Measurements from ENCODE around the gene KLHL29. TPM values are rescaled to one million over a fixed set of nuclear protein-coding genes. Genes with fewer than 3 reads are reported as not detected.

The KLHL29 gene
- total and polyA plus RNA-seq, 2 of the 13 experiments (the other 11 are each of a cell fraction or from before 2014, with no cell fraction given): 0.01 TPM; not detected in 1

- Histone ChIP-seq H3K27me3 (ENCODE audit: control insufficient read depth in 1 of 2, insufficient read depth in 2 of 2, low read length in 2 of 2) (peaks cover 10 to 64% of the 10 kb centered on the region in 2 experiments; a peak in 4 of 5 replicates), H3K9ac (ENCODE audit: insufficient read depth, low read depth, low read length) (no peak overlapping the region), H3K9me3 (ENCODE audit: low read length) (no peaks in the 10 kb centered on the region), H4K20me1 (ENCODE audit: insufficient read depth, low read length) (no peaks in the 10 kb centered on the region), H3K79me2 (ENCODE audit: insufficient read depth, low read length) (no peaks in the 10 kb centered on the region), H2AFZ (ENCODE audit: low read length) (no peak overlapping the region), H3K4me2 (ENCODE audit: low read depth, low read length) (no peak overlapping the region), H3K27ac (ENCODE audit: extremely low read length, insufficient read depth, low read length) (no peak overlapping the region), H3K4me3 (replicated peaks in 1 of 3; ENCODE audit: insufficient read depth in 1 of 3, low read depth in 2 of 3, low read length in 3 of 3) (no peak overlapping the region), H3K4me1 (ENCODE audit: insufficient read depth, low read length) (peaks cover 14% of the 10 kb centered on the region), H3K36me3 (replicated peaks in 1 of 2; ENCODE audit: control insufficient read depth in 1 of 2, insufficient read depth in 2 of 2, low read length in 2 of 2) (no peaks in the 10 kb centered on the region)
- TF ChIP-seq DPF2 (CRISPR knock-in tag; IDR thresholded peaks at IDR 0.05; ENCODE audit: borderline replicate concordance, low read depth) (no peak), PREB (CRISPR knock-in tag; IDR thresholded peaks at IDR 0.05) (no peak), ZNF776 (CRISPR knock-in tag; IDR thresholded peaks at IDR 0.05) (no peak), POLR2AphosphoS5 (IDR thresholded peaks at IDR 0.05; ENCODE audit: low read depth, low read length) (no peak), ELF3 (CRISPR knock-in tag; IDR thresholded peaks at IDR 0.05) (no peak), XRCC5 (optimal IDR thresholded peaks at IDR 0.05; ENCODE audit: low read length) (no peak), GATAD1 (CRISPR knock-in tag; IDR thresholded peaks at IDR 0.05) (no peak), ZNF281 (CRISPR knock-in tag; IDR thresholded peaks at IDR 0.05; ENCODE audit: borderline replicate concordance) (no peak), RBM22 (optimal IDR thresholded peaks at IDR 0.05; ENCODE audit: low read length) (no peak), ZMAT5 (CRISPR knock-in tag; IDR thresholded peaks at IDR 0.05; ENCODE audit: borderline replicate concordance, low read depth) (no peak), ZSCAN25 (CRISPR knock-in tag; IDR thresholded peaks at IDR 0.05) (no peak), DR1 (CRISPR knock-in tag; IDR thresholded peaks at IDR 0.05) (no peak), FOXA1 (IDR thresholded peaks at IDR 0.05) (no peak), FOXA1 (CRISPR knock-in tag; IDR thresholded peaks at IDR 0.05) (no peak), ZZZ3 (CRISPR knock-in tag; IDR thresholded peaks at IDR 0.05; ENCODE audit: borderline replicate concordance) (no peak)
- in situ Hi-C loops (cut with HindIII; ENCODE audit: extremely low pct_ligation_motif_present, low pct_unique_long_range_greater_than_20kb) (no loop called here), intact Hi-C loops (cut with micrococcal nuclease; ENCODE audit: unreplicated experiment) (no loop called here)
- 65% methylated on average over 19 of the region's 19 CpGs for WGBS (ENCODE audit: low lambda C conversion rate)
- FAIRE-seq: no peak
- no TSS peak for BruUV-seq (replicated peaks)
- no peak for DNase-seq (ENCODE audit: low spot score)
- ChIA-PET CTCF (ENCODE audit: low intra/inter-chr PET ratio, low total read pairs) (no interaction called here), POLR2A (no interaction called here)
- no peak for ATAC-seq
Measured at GRCh38 chr2:23526114-23526513, 141.1 kb downstream of the KLHL29 start.

All from HepG2 (cell line).